GM12878 (cell line): Measurements from ENCODE around the gene CWF19L1.
"Not testable (repeated sequence)": the region's sequence is repeated elsewhere in the genome, so short reads cannot be mapped to it uniquely, and the experiment has no call there.

Source experiments
- JUNB ChIP-seq: IDR thresholded peaks from 2 replicates; pipeline ENCODE4 v1.6.1; 2016; ENCODE audit warnings: antibody characterized with exemption, mild to moderate bottlenecking
- TCF12 ChIP-seq: IDR thresholded peaks from 2 replicates; pipeline ENCODE4 v1.6.1; 2011; ENCODE audit warnings: low read depth, mild to moderate bottlenecking, low read length

GRCh38 chr10:100276971-100277370 is 9.5 kb upstream of the CWF19L1 start:
- not testable (repeated sequence) for TF ChIP-seq JUNB, TCF12
